Cardiac fibroblast (primary cell): ENCODE data around the gene PTGES2.

Source experiments
- DNase-seq, 2 donors: peaks; one replicate each; pipeline versions ENCODE4 v3.0.0 to v3.0.0-alpha.2; 2010; ENCODE audit warnings: low read depth in 2 of 2
- H3K4me3 ChIP-seq, 2 donors: replicated peaks in 1 of 2; 1 replicate in 1 of 2; 2 replicates in 1 of 2; pipeline ENCODE4 v1.5.1; 2011; ENCODE audit warnings: low read depth in 2 of 2, low read length in 2 of 2, mild to moderate bottlenecking in 2 of 2, moderate library complexity in 1 of 2
- CTCF ChIP-seq: IDR thresholded peaks from one replicate; pipeline ENCODE4 v1.5.1; 2011; ENCODE audit warnings: low read depth, mild to moderate bottlenecking, low read length, inconsistent platforms

PTGES2 gene

DNA sequence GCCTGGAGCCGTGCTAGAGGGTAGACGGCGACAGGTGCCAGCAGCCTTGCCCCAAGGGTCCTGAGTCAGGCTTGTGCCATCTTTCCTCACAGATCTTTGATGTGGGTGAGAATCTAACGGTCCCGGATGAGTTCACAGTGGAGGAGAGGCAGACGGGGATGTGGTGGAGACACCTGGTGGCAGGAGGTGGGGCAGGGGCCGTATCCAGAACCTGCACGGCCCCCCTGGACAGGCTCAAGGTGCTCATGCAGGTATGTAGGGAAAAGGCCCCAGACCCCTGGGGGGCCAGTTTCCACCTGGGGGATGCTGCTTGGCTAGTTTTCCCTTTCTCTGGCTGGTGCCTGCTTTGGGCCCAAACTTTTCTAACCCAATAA, 24.0 kb downstream of the PTGES2 start:
- DNase-seq, result no peak
- H3K4me3 ChIP-seq, result no peak overlapping the region
- TF ChIP-seq CTCF, result no peak

GRCh38 chr9:128102861-128103588, 24.5 kb downstream of the PTGES2 start:
- no peak for TF ChIP-seq CTCF
- no peak overlapping the region for H3K4me3 ChIP-seq
- no peak for DNase-seq

DNA sequence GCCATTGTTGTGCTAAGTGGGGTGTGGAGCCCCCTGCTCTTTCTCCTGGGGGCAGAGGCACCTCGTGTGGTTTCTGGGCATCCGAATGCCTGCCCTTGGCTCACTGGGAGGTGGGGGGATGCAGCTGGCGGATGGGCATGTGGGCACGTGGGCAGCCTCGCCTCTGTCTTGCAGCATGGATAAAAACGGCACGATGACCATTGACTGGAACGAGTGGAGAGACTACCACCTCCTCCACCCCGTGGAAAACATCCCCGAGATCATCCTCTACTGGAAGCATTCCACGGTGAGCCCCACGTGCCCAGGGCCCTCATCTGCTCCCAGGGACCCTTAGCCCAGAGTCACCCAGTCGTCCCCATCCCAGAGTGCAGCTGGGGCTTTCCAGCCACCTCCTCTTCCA, 25.3 kb downstream of the PTGES2 start:
- no peak for DNase-seq
- TF ChIP-seq CTCF, result no peak
- H3K4me3 ChIP-seq, result no peak overlapping the region

GRCh38 chr9:128101690-128102089, 25.8 kb downstream of the PTGES2 start:
- no peak for DNase-seq
- no peak overlapping the region for H3K4me3 ChIP-seq
- no peak for TF ChIP-seq CTCF

GRCh38 chr9:128101231-128101661, 26.3 kb downstream of the PTGES2 start:
- no peak for DNase-seq
- no peak overlapping the region for H3K4me3 ChIP-seq
- no peak for TF ChIP-seq CTCF

- DNase-seq, result no peak
- no peak for TF ChIP-seq CTCF
- H3K4me3 ChIP-seq, result no peak overlapping the region
Measured at GRCh38 chr9:128100581-128100980, 26.9 kb downstream of the PTGES2 start.
